Suprapubic skin (tissue), 3 donors: ENCODE data around the gene SMIM8.

Source experiments
- EP300 ChIP-seq: sonication (generic); formaldehyde crosslinking; IDR thresholded peaks from one replicate; pipeline ENCODE4 v1.6.1; 2017; ENCODE audit warnings: antibody characterized with exemption
- POLR2A ChIP-seq, 2 donors: fragments of 450-650 bp; IDR thresholded peaks; one replicate each; pipeline ENCODE4 v1.6.1; 2017; ENCODE audit warnings: antibody characterized with exemption in 2 of 2, mild to moderate bottlenecking in 2 of 2, moderate library complexity in 2 of 2
- TF ChIP-seq, protein P1 (sequence below), 2 donors: fragments of 200-600 bp in 1 of 2; fragments of 450-650 bp in 1 of 2; sonication (generic) in 1 of 2; IDR thresholded peaks; one replicate each; pipeline ENCODE4 v1.5.1; 2016 to 2019; ENCODE audit warnings: antibody characterized with exemption in 2 of 2, mild to moderate bottlenecking in 1 of 2, moderate library complexity in 1 of 2

DNA sequence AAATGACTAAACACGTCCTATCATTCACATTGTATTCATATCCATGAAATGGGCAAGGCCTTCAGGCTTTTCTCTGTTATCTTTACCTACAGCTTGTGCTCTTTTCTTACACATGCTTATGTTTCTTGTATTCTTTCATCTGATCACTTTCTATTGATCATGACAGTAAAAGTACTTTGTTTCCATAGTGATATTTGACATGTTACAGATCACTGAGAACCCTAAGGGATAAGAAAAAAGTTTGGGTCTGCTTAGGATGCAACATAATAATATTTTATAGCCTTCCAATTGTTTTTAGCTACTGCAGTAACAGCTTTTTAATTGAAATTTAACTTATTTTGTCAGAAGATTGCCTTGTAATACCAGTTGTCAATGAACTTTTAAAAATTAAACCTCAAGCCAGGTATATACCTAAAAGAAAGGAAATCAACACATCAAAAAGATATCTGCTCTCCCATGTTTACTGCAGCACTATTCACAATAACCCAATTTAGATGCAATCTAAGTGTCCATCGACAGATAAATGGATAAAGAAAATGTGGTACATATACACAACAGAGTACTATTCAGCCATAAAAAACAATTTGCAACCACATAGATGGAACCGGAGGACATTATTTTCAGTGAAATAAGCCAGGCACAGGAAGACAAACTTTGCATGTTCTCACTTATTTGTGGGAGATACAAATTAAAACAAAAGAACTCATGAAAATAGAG, 3.0 kb upstream of the SMIM8 start:
- TF ChIP-seq, protein P1, sequence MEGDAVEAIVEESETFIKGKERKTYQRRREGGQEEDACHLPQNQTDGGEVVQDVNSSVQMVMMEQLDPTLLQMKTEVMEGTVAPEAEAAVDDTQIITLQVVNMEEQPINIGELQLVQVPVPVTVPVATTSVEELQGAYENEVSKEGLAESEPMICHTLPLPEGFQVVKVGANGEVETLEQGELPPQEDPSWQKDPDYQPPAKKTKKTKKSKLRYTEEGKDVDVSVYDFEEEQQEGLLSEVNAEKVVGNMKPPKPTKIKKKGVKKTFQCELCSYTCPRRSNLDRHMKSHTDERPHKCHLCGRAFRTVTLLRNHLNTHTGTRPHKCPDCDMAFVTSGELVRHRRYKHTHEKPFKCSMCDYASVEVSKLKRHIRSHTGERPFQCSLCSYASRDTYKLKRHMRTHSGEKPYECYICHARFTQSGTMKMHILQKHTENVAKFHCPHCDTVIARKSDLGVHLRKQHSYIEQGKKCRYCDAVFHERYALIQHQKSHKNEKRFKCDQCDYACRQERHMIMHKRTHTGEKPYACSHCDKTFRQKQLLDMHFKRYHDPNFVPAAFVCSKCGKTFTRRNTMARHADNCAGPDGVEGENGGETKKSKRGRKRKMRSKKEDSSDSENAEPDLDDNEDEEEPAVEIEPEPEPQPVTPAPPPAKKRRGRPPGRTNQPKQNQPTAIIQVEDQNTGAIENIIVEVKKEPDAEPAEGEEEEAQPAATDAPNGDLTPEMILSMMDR (IDR thresholded peaks at IDR 0.05) = no peak
- TF ChIP-seq POLR2A (IDR thresholded peaks at IDR 0.05) (no peak), EP300 (no peak)
